NOMO-1 treated with dmso at 0.1 percent for 144 hours (cell line): ENCODE data around the gene PPIAL4G.
"Not testable (repeated sequence)": the region's sequence is repeated elsewhere in the genome, so short reads cannot be mapped to it uniquely, and the experiment has no call there.

Experiments
- DNase-seq: peaks from one replicate; lab custom pipeline; 2025; ENCODE audit not compliant: unreplicated experiment; lab: John Stamatoyannopoulos, UW

The PPIAL4G gene

DNA sequence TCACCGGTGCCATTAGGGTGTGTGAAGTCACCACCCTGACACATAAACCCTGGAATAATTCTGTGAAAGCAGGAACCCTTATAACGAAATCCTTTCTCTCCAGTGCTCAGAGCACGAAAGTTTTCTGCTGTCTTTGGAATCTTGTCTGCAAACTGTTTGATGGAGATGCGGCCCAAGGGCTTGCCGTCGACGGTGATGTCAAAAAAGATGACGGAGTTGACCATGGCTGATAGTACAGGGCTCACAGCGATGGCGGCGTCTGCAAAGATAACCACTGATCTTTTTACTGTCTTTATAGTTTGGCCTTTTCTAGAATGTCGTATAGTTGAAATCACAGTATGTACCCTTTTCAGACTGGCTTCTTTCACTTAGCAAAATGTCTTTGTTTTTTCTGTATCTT is at the start of gene PPIAL4G:
TSS of gene PPIAL4G (minus strand) at position 274 of the 400 bp plus-strand sequence. CDS start at position 224, 50 bp downstream.
- not testable (repeated sequence) for DNase-seq

DNA sequence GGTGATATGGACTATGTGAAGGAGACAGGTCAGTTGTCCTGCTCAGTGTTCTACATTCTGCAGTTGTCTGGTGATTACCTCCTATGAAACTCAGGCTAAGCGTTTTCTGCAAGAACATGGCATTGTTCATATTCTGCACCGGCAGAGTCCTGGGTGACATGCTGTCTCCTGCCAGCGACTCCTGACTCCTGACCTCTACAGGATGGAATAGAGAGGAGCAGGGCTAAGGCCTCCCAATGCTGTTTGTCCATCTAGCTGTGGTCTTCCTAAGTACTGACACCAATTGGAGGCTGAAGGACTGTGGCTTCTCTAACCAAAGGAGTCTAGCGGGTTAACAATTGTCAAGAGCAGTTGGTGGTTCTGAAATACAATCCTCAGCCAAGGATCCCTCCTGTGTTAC is 49.1 kb upstream of the PPIAL4G start:
- not testable (repeated sequence) for DNase-seq

DNA sequence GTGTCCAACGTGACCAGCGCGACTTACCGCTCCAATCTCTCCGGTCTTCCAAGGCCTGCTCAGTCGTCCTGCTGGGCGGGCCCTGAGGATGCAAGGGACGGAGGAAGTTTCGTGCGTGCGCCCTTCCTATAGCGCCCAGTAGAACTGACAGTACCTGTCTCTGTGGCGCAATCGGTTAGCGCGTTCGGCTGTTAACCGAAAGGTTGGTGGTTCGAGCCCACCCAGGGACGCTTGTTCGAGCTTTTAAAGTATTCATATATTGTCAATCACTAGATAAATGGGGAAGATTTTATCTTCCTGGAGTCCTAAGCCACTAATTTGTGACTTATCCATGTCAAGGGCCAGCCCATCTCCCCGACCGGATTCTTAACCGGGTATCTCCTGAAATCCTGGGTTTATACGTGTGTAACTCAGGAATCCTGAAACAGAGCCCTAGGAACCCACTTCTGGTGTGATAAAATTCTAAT is 46.0 kb upstream of the PPIAL4G start:
- DNase-seq = not testable (repeated sequence)

DNA sequence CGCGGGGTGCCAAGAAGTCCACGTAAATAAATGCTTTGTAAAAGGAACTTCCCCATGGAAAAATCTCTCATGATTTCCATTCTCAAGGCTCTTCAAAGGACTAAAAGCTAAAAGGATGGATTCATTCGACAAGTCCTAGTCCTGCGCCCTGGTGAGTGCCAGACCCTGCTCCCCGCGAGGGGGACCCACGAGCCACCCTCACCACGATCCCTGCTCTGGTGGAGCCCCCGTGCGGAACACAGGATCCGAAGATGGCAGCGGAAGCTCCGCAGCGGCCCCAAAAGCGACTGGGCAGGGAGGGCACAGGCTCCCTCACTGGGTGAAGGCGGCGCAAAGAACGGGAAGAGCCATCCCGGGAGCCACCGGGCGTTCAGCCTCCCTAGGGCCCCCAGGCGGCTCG is 45.5 kb upstream of the PPIAL4G start:
- DNase-seq = not testable (repeated sequence)

DNA sequence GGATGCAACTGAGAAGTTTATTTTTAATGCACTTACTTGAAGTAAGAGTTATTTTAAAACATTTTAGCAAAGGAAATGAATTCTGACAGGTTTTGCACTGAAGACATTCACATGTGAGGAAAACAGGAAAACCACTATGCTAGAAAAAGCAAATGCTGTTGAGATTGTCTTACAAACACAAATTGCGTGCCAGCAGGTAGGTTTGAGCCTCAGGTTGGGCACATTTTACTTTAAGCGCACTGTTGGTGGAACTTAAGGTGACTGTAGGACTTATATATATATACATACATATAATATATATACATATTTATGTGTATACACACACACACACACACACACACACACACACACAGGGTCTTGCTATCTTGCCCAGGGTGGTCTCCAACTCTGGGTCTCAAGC is 43.5 kb upstream of the PPIAL4G start:
- DNase-seq = not testable (repeated sequence)

DNA sequence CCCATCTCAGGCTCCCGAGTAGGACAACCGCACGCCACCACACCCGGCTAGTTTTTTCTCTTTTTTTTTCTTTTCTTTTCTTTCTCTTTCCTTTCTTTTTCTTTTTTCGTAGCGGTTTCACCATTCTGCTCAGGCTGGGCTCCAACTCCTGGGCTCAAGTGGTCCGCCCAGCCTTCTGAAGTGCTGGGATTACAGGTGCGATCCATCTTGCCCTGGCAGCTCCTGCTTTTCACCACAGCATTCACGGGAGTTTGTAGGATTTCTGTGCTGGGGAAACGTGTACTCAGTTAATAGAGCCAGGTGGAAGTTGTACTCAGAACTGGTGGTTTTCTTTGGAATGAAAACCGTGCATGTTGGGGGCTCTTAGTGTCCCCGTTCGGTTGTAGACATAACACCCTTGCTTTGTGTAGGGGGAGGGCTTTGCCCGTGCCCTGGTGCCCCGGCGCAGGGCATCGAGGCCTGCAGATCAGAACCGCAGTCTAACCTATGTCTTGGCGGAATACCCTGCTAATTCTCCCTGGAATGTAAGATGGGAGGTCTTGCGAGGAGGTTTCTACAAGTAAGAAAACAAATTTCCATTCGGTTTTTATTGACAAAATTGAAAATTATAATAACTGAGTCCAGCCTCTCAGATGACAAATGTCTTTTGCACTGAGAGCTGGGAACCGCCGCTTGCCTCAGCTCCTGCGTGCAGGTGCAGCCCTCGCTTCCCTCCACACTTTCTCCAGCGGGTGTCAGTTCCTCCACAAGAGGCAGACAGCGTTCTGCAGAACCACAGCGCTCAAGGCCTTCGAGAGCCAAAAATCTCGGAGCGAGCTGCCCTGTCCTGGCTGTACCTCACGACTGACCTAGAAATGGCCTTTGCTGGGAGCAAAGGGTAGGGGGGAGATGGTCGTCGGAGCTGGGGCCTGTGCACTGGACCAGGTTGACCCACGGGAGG is 40.4 kb upstream of the PPIAL4G start:
- not testable (repeated sequence) for DNase-seq

DNA sequence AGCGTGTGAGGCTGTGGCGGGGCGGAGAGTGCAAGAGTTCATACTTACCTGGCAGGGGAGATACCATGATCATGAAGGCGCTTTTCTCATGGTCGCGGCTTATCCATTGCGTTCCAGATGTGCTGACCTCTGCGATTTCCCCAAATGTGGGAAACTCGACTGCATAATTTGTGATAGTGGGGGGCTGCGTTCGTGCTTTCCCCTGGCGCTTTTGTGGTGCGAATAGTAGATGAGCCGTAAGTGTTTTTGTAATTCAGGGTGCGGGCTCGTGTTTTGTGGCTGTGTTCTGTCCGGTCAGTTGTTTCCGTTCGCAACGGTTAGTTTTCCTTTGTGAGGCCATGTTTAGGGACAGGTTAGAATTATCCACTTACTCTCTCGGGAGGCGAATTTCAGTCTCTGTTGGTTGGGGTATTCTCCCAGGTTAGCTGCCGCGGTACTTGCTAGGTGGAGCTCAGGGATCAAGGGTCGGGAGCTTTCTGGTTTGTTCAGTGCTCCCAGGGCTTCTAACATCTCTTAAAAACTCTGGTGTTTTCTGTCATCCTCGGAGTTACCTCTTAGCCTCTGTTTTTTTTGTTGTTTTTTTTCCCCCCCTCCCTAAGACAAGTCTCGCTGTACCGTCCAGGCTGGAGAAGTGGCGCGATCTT is 39.6 kb upstream of the PPIAL4G start:
- peak; percentile 92 for DNase-seq

DNA sequence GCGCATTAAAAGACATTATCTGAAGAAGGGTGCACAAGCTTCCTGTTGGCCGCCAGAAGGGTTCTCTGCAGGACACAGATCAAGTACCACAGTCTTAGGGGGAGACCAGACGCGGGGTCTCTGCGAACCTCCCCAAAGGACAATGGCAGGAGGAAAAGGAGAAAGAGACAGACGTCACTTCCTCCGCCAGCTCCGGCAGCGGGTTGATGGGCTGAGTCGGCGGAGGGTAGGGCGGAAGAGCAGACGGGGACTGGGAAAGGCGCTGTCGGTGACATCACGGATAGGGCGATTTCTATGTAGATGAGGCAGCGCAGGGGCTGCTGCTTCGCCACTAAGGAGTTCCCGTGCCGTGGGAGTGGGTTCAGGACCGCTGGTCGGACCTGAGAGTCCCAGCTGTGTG is 39.0 kb upstream of the PPIAL4G start:
- peak; percentile 87 for DNase-seq

DNA sequence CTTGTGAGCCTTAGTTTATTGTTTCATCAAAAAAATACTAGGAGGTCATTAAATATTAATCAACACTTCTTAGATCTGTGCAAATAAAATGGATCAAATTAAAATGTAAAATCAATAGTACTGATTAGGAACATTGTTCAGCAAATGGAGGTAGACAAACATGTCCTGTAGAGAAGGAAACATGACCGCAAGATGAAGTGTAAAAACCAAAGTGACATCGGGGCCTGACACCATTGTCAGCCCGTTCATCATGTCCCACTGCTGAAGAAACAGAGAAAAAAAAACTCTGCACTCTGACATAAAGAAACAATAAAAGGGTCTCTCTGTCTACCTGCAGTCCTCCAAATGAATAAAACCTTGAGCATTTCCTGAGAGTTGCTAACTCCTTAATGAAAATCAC is 31.2 kb upstream of the PPIAL4G start:
- not testable (repeated sequence) for DNase-seq

DNA sequence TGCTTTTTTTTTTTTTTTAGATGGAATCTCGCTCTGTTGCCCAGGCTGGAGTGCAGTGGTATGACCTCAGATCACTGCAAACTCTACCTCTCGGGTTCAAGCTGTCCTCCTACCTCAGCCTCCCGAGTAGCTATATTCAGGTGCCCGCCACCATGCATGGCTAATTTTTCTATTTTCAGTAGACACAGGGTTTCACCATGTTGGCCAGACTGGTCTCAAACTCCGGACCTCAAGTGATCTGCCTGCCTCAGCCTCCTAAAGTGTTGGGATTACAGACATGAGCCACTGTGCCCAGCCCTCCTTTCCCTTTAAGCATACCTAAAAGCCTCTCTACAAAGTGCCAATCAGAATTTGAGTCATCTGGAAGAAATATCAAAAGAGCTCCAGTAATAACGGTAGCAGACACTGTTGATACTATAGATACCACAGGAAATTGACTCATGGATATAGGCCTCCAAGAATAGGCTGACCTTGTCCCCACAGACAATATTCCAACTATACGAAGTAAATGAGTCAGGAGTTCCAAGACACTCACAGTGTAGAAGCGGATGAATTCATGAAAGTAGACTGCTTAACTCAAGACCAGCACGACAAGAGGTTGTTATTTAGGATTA is 29.6 kb upstream of the PPIAL4G start:
- DNase-seq = not testable (repeated sequence)

DNA sequence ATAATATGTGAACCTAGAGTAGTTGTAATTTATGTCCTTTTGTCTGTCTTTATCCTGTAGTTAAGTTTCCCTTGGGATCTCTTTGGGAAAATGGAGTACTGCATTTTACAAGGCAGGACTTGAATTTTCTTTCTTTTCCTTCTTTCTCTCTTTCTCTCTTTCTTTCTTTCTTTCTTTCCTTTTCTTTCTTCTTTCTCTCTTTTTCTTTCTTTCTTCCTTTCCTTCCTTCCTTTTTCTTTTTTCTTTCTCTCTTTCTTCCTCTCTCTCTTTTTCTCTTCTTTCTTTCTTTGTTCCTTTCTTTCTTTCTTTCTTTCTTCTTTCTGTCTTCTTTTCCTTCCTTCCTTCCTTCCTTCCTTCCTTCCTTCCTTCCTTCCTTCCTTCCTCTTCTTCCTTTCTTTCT is 10.8 kb upstream of the PPIAL4G start:
- DNase-seq = not testable (repeated sequence)

DNA sequence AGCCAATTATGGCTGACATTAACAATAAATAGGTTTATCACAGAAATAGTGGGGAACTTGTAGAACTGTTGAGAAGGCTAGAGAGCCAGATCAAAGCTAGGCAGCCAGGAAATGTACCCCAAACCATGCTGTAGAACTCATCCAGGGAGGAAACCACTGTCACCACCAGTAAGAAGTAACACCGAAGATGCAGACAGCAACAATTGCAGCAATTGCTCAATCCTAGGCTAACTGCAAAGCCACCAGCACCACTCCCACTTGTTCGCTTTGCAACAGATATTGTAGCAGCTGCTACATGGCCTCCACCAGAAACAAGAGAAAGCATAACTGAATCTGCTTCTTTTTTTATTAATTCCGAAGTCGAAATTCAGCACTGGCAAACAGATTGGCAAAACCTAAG is 2.0 kb downstream of the PPIAL4G start:
- not testable (repeated sequence) for DNase-seq

DNA sequence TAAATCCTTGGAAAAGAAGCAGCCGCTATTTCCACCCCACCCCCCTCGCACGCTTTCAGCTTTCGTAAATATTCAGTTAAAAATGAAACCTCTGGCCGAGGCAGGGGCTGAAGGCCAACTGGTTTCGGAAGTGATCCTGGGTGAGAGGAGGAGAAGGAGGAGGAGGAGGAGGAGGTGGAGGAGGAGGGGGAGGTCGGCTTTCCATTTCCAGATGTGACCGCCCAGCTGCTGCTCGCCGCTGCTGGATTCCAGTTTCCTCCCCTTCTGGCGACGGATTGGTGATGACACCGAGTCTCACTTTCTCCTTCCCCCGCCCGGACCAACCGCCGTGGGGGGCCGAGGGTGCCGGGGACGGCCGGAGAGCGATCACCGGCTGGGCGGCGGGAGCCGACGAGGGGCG is 23.4 kb downstream of the PPIAL4G start:
- DNase-seq = not testable (repeated sequence)

DNA sequence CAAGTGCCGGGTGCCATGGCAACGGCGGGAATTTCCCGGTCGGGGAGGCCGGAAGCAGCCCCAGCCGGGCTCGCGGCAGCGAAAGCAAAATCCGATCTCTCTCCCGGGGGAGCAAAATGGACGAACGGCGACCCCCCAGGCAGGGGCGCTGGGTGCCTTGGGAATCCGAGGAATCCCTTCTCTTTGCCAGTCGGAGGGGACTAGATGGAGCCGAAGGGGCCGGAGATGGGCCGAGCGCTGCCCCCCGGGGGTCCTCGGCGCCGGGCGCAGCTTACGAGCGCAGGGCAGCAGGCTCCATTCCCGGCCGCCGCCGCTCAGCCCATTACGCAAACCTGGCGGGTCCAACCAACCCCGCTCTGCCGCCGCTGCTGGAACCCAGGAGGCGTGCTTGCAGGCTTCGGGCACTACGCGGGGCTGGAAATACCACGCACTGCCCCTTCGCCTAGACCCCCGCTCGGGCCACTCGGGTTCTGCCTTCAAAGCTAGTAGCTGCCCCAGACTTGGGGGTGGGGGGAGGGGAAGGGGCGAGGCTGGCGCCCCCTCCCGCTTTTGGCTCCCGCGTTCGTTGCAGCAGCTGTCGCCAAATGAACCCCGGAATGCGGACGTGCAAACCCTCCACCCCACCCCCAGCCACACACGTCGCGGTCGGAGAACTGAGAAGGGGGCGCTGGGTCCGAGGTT is 24.1 kb downstream of the PPIAL4G start:
- DNase-seq = not testable (repeated sequence)

DNA sequence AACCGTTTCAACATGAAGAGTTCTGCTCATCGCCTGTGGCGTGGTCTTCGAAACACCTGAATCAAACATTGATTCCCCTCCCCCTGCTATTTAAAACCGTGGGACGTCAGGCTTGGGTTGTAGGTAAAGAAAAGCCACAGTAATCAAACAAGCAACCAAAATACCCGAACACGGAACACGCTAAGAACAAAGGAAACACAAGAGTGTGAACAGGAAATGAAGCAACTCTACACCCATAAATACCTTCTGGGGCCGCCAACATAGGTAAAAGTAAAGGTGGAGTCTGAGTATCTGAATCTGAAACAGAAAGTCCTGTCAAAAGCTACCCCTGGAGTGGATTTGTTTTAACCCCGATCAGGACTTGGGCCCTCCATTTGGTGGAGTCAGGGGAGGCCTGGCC is 24.7 kb downstream of the PPIAL4G start:
- not testable (repeated sequence) for DNase-seq

DNA sequence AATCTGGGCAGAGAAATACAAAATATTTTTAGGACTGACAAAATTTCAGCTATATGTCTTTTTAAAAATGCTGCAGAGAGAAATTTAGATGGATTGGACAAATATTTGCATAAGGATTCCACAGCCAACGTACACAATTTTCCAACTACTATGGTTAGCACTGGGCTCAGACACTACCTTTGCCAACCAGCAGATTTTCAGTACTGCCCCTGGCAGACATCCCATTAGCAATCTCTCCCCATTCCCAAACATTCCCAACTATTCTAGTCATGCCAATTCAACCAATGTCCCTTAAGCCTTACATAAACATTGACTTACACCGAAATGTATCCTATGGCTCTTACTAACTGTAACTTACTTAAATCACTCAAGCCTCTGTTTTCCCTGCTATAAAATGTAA is 30.3 kb downstream of the PPIAL4G start:
- DNase-seq = not testable (repeated sequence)

DNA sequence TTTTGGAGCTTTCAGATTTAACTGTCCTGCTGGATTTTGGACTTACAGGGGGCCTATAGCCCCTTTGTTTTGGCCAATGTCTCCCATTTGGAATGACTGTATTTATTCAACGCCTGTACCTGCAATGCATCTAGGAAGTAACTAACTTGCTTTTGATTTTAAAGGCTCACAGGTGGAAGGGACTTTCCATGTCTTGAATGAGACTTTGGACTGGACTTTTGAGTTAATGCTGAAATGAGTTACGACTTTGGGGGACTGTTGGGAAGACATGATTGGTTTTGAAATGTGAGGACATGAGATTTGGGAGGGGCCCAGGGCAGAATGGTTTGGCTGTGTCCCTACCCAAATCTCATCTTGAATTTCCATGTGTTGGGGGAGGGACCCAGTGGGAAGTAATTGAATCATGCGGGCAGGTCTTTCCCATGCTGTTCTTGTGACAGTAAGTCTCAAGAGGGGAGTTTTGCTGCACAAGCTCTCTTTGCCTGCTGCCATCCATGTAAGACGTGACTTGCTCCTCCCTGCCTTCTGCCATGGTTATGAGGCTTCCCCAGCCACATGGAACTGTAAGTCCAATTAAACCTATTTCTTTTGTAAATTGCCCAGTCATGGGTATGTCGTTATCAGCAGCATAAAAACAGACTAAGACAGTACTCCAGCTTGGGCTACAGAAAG is 43.3 kb downstream of the PPIAL4G start:
- DNase-seq = not testable (repeated sequence)

DNA sequence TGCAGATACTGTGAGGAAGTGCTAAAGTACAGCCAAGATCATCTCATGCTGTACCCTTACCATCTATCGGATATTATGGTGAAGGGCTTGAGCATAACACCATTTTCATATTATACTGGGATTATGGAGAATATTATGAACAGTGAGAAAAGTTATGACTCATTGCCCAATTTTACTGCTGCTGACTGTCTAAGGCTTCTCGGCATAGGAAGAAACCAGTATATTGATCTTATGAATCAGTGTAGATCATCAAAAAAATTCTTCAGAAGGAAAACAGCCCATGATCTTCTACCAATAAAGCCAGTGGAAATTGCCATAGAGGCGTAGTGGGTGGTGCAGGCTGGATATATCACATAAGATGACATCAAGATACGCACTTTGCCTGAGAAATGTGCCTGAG is 47.7 kb downstream of the PPIAL4G start:
- DNase-seq = no peak

DNA sequence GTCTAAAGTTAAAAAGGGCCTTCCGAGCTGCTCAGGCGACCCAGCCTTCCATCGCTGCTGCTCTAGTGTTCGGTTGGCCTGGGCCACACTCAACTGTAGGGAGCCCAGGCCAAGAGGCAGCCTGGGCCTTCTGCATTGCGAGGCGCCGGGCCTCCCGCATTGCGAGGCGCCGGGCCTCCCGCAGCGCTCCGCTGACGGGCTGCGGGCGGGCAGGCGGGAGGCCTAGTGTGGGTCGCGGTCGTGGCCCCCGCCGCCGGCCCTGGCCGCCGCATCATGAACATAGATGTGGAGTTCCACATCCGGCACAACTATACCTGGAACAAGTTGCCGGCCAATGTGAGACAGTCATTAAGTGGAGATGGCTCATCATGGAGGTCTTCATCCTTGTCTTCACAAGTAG is 48.3 kb downstream of the PPIAL4G start:
- no peak for DNase-seq

DNA sequence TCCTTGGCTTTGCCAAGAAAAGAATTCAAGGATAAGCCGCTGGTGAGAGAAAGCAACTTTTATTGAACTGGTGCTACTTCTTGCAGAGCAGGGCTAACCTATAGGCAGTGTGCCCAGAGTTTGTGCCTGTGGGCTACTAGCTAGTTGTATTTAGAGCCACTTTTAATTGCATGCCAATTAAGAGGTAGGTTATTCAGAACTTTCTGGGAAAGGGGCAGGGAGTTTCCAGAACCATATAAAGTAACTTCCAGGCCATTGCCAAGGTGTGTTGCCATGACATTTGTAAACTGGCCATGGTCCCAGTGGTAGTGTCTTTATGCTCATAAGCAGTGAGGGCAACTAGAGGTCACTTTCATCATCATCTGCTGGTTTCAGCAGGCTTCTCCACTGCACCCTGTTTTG is 50.2 kb downstream of the PPIAL4G start:
- DNase-seq = not testable (repeated sequence)
